ENCODE results near the gene CDIP1. TPM values are rescaled to one million over a fixed set of nuclear protein-coding genes. Genes with fewer than 3 reads are reported as not detected.
A peak's percentile ranks its signal among the peaks of the same experiment; 100 is the strongest.

The CDIP1 gene
- total and polyA plus RNA-seq, 5 experiments from 2014 or later, result 18.2 to 25.5 (median 25.0) TPM

DNA sequence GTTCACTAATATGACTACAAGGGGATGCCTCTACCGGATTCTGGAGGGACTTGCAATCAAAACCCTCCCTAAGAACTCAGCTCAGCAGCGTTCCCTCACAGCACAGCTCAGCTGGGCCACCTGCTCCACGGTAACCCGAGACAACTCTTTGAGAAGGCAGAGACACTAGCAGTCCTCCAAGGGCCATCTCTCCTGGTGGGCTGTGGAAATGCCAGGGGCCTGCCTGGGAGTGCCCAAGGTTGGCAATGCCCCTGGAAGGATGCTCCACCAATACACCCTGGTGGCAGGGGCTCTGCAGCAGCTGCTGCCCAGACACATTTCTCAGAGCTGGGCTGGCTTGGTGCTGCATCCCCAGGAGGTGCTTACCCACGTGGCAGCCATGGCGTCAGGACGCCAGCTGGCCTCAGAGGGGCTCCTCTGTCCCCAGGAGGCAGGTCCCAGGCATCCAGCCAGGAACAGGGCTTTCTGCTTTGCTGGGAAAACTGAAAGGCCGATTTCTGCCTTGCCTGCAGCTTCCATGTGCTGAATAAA lies 16.5 kb downstream of the CDIP1 start:
- H3K27ac Mint-ChIP-seq, result no peak overlapping the region
- no peaks in the 10 kb centered on the region for H3K9me3 Mint-ChIP-seq
- POLR2A ChIA-PET, result interaction anchor here (0.5 kb wide), 1 partner anchor 9 kb away, joined by 3 read pairs; no protein-coding TSS in a partner anchor

GRCh38 chr16:4520913-4521312 lies 17.7 kb downstream of the CDIP1 start:
- Mint-ChIP-seq H3K36me3 (peaks cover 0 to 4% (median 0%) of the 10 kb centered on the region in 3 donors), H3K27me3 (no peaks in the 10 kb centered on the region), H3K9me3 (no peaks in the 10 kb centered on the region), H3K4me3 (no peak overlapping the region), H3K27ac (peak overlapping the region in 2 of 10 donors; percentile 14 to 39), H3K4me1 (peaks cover 19 to 46% (median 32%) of the 10 kb centered on the region in 4 donors)
- DNase-seq, result no peak
- ATAC-seq, result no peak
- POLR2A ChIA-PET, result no interaction called here

More for the DNA sequence above, 16.5 kb downstream of the CDIP1 start:
- peaks cover 0 to 4% (median 0%) of the 10 kb centered on the region in 3 donors for H3K36me3 Mint-ChIP-seq
- DNase-seq (no peak), ATAC-seq (no peak)
- no peaks in the 10 kb centered on the region for H3K27me3 Mint-ChIP-seq
- H3K4me3 Mint-ChIP-seq, result no peak overlapping the region
- peaks cover 19 to 45% (median 30%) of the 10 kb centered on the region in 4 donors for H3K4me1 Mint-ChIP-seq

DNA sequence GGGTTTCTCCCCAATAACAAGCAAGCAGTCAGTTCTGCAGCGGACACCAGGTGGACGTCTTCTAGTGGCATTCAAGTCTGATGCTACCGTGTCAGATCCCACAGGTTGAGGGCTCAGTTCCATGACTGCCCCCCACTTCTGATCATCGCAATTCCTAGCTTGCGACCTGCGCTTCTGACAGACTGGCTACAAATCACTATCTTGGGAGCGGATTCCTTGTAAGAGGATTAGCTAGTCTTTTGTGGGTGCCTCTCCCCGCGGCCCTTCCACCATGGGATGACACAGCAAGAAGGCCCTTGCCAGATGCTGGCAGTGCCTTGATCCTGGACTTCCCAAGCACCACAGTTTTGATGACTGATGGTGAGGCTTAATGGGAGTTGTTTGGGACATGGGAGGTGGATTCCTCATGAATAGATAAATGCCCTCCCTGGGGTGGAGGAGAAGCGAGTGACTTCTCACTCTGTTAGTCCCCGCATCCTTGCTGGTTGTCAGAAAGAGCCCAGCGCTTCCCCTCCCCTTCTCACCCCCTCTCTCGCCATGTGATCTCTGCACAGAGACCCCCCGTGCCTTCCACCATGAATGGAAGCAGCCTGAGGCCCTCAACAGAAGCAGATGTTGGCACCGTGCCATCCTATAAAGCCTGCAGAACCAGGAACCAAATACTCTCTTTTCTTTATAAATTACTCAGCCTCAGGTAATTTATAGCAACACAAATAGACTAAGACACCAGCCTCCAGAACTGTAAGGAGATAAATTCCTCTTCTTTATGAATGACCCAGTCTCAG lies 19.1 kb downstream of the CDIP1 start:
- Mint-ChIP-seq H3K4me1 (peaks cover 28 to 52% (median 45%) of the 10 kb centered on the region in 4 donors), H3K9me3 (no peaks in the 10 kb centered on the region), H3K4me3 (no peak overlapping the region), H3K27ac (peak overlapping the region in 8 of 10 donors; percentile 36 to 85 (median 67)), H3K27me3 (no peaks in the 10 kb centered on the region), H3K36me3 (peaks cover 0 to 8% (median 0%) of the 10 kb centered on the region in 3 donors)
- ATAC-seq (no peak), DNase-seq (no peak)
- POLR2A ChIA-PET, result no interaction called here

DNA sequence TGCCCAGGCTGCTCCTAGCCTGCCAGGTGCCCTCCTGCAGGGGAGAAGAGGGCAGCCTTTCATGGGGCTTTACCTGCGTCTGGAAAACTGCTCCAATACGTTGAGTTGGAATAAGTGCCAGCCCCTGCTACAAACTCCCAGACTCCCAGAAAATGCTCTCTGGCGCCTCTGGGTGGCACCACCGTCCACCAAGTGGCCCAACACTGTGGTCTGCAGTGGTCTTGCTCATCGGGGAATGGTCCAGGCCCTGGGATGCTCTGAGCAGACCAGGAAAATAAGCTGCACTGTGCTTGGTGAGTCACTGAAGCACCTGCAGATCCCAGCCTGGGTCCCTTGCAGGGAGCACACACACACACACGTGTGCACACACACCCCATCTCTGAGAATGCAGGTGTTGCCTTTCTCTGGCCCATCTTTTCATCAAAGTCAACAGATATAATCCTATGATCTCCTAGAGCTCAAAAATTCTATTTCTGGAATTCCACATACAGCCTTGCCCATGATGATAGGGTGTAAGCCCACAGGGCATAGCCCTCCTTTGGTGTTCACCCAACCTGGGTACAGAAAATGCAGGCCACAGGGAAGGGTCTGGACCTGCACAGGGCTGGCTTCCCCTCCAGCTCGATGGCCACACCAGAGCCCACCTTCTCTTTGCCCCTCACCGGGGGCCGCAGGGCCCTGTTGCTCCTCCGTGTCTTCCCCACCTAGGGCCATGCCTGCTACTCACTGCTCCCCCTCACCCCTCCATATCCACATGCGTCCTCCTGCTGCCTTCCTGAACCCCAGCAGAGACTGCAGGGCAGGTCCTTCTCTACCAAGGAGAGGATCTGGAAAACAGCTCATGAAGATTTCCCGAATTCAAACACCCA lies 20.5 kb downstream of the CDIP1 start:
- H3K36me3 Mint-ChIP-seq, result peaks cover 0 to 10% (median 0%) of the 10 kb centered on the region in 3 donors
- peak overlapping the region in 1 of 10 donors; percentile 14 for H3K4me3 Mint-ChIP-seq
- H3K4me1 Mint-ChIP-seq, result peaks cover 25 to 59% (median 47%) of the 10 kb centered on the region in 4 donors
- no peaks in the 10 kb centered on the region for H3K9me3 Mint-ChIP-seq
- peak overlapping the region in 7 of 10 donors; percentile 47 to 81 (median 63) for H3K27ac Mint-ChIP-seq
- POLR2A ChIA-PET, result interaction anchor here (0.6 to 1.7 kb wide), 3 partner anchors 9 to 14 kb away, joined by 3 to 4 read pairs (median 4); no protein-coding TSS in a partner anchor
- DNase-seq (no peak), ATAC-seq (no peak)
- H3K27me3 Mint-ChIP-seq, result no peaks in the 10 kb centered on the region

DNA sequence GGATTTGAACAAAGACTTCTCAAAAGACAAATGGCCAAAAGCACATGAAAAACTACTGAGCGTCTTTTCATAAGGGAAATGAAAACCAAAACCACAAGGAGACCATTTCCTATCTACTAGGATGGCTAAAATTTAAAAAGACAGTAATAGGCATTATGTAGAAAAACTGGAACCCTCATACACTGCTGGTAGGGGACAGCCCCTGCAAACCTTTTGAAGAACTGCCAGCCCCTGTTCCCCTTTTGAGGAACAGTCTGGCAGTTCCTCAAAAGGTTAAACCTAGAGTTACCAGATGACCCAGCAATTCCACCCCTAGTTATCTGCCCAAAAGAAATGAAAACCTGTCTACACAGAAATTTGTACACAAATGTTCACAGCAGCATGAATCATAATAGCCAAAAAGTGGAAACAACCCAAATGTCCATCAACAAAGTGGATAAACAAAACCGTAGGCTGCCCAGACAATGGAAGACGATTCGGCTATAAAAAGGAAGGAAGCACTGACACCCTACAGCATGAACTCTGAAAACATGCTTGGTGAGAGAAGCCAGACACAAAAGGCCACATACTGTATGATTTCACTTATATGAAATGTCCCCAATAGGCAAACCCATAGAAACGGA lies 22.9 kb downstream of the CDIP1 start:
- Mint-ChIP-seq H3K9me3 (no peaks in the 10 kb centered on the region), H3K27ac (peak overlapping the region; percentile 85 to 95 (median 89)), H3K27me3 (no peaks in the 10 kb centered on the region), H3K4me1 (peaks cover 31 to 79% (median 58%) of the 10 kb centered on the region in 4 donors), H3K4me3 (peak overlapping the region; percentile 24 to 75 (median 56)), H3K36me3 (peaks cover 0 to 29% (median 4%) of the 10 kb centered on the region in 3 donors)
- peak; percentile 37 to 44 for ATAC-seq
- POLR2A ChIA-PET, result interaction anchor here (0.5 to 2.0 kb wide), 5 partner anchors 12 to 590 kb away, joined by 3 to 14 read pairs (median 3); partner anchors contain the start of gene CDIP1
- DNase-seq, result no peak

DNA sequence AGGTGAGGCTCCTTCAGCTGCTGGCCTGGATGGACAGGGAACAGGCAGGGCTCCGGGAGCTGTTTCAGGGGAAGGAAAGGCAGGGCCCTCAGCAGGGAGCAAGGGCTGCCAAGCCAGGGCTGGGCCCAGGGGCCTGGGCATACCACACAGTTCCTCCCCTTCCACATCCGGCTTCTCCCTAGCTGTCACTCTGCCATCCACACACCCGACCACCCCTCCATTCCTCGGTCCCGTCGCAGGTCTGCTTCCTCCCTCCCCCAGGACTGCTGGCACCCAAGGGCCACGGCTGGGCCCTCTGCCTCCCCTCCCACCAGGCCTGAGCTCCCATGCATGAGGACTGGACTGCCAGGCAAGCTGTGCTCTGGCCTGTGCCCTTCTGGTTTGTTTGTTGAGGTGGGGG lies 24.0 kb downstream of the CDIP1 start:
- H3K4me1 Mint-ChIP-seq, result peaks cover 31 to 78% (median 55%) of the 10 kb centered on the region in 4 donors
- H3K36me3 Mint-ChIP-seq, result peaks cover 0 to 39% (median 4%) of the 10 kb centered on the region in 3 donors
- peak overlapping the region in 9 of 10 donors; percentile 24 to 75 (median 55) for H3K4me3 Mint-ChIP-seq
- peak overlapping the region; percentile 85 to 95 (median 89) for H3K27ac Mint-ChIP-seq
- POLR2A ChIA-PET, result interaction anchor here (0.6 to 2.0 kb wide), 4 partner anchors 8 to 37 kb away, joined by 3 to 14 read pairs (median 8); partner anchors contain the start of gene CDIP1
- ATAC-seq (peak in 1 of 2 donors; percentile 31), DNase-seq (no peak)
- no peaks in the 10 kb centered on the region for H3K9me3 Mint-ChIP-seq
- H3K27me3 Mint-ChIP-seq, result no peaks in the 10 kb centered on the region

DNA sequence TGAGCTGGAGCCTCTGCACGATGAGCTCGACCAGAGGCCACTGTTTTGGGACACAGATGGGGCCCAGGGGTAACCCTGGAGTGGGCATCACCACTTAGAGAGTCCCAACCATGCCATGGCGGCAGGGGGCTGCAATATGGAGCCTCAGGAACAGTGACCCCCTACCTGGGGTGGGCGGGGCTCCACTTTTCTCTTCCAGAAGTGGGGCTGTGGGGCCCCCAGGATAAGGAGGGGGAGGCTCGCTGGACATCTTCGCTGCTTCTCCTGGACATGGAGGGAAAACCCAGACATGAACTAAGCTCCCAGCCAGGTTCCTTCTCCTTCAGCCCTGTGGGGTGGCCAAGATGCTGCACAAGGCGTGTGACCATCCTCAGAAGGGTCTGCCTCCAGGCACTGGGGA lies 24.7 kb downstream of the CDIP1 start:
- no peaks in the 10 kb centered on the region for H3K27me3 Mint-ChIP-seq
- peak overlapping the region in 1 of 10 donors; percentile 56 for H3K4me3 Mint-ChIP-seq
- ATAC-seq (no peak), DNase-seq (no peak)
- H3K27ac Mint-ChIP-seq, result peak overlapping the region; percentile 14 to 95 (median 86)
- peaks cover 31 to 78% (median 55%) of the 10 kb centered on the region in 4 donors for H3K4me1 Mint-ChIP-seq
- H3K36me3 Mint-ChIP-seq, result peaks cover 0 to 46% (median 4%) of the 10 kb centered on the region in 3 donors
- no peaks in the 10 kb centered on the region for H3K9me3 Mint-ChIP-seq
- POLR2A ChIA-PET, result interaction anchor here (0.6 to 15.5 kb wide), 4 partner anchors 8 to 60 kb away, joined by 3 to 324 read pairs (median 13); partner anchors contain the start of genes CDIP1, HMOX2 and NMRAL1

GRCh38 chr16:4513086-4513860 lies 25.3 kb downstream of the CDIP1 start:
- ATAC-seq (no peak), DNase-seq (no peak)
- POLR2A ChIA-PET, result interaction anchor here (0.6 to 15.5 kb wide), 3 partner anchors 23 to 60 kb away, joined by 3 to 324 read pairs (median 3); partner anchors contain the start of genes HMOX2 and NMRAL1
- peaks cover 0 to 51% (median 4%) of the 10 kb centered on the region in 3 donors for H3K36me3 Mint-ChIP-seq
- peaks cover 27 to 74% (median 49%) of the 10 kb centered on the region in 4 donors for H3K4me1 Mint-ChIP-seq
- no peaks in the 10 kb centered on the region for H3K27me3 Mint-ChIP-seq
- no peaks in the 10 kb centered on the region for H3K9me3 Mint-ChIP-seq
- H3K4me3 Mint-ChIP-seq, result peak overlapping the region in 4 of 10 donors; percentile 15 to 59 (median 42)
- H3K27ac Mint-ChIP-seq, result peak overlapping the region; percentile 14 to 87 (median 80)

DNA sequence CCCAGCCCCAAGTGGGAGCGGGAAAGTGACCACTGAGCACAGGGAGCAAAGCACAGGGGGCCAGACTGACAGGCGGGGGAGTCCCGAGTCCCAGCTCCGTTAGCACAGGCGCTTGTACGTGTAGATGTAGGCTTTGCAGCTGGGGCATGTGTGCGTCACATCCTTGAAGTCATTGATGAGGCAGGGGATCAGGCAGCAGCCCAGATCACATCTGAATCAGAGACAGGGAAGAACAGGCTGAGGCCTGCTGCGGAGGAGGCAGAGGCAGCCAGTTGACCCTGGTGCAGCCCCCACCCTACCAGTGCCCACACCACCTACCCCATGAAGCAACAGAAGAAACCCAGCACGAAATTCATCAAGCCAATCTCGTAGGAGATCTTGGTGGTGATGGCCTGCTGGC lies 26.1 kb downstream of the CDIP1 start:
- ATAC-seq (no peak), DNase-seq (no peak)
- POLR2A ChIA-PET, result interaction anchor here (0.6 to 15.5 kb wide), 2 partner anchors 24 to 37 kb away, joined by 3 to 324 read pairs; partner anchors contain the start of genes HMOX2 and NMRAL1
- H3K9me3 Mint-ChIP-seq, result no peaks in the 10 kb centered on the region
- peak overlapping the region; percentile 29 to 82 (median 73) for H3K27ac Mint-ChIP-seq
- H3K36me3 Mint-ChIP-seq, result peaks cover 0 to 59% (median 10%) of the 10 kb centered on the region in 3 donors
- peaks cover 27 to 69% (median 55%) of the 10 kb centered on the region in 4 donors for H3K4me1 Mint-ChIP-seq
- H3K4me3 Mint-ChIP-seq, result peak overlapping the region in 2 of 10 donors; percentile 14 to 24
- no peaks in the 10 kb centered on the region for H3K27me3 Mint-ChIP-seq

DNA sequence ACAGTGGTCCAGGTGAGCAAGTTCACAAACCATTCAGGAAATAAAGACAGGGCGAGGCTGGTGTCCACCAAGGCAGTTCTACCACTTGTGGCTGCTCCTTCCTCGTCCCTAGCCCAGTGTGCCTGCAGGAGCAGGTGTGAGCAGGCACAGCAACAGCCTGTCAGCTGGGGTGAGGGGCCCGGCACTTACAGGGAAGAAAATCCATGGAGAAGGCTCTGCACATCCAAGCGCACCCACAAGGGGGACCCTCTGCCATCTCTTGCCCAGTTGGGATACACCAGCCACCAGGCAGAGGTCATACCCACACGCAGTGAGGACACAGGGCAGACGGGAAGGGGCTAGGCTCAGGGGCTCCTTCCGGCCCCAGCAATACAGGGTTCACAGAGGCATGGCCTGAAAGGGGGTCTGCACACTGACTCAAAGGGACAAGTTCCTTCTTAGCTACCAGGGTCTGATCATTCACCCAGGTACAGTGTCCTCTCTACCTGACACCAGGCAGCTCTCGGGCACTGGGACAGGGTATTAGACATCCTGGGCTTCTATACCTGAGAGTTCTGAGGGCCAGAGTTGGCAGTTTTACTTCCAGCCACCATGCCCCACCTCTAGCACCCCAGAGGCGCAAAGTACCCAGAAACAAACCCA lies 27.0 kb downstream of the CDIP1 start:
- peaks cover 0 to 68% (median 12%) of the 10 kb centered on the region in 3 donors for H3K36me3 Mint-ChIP-seq
- H3K9me3 Mint-ChIP-seq, result no peaks in the 10 kb centered on the region
- H3K4me1 Mint-ChIP-seq, result peaks cover 27 to 70% (median 60%) of the 10 kb centered on the region in 4 donors
- no peaks in the 10 kb centered on the region for H3K27me3 Mint-ChIP-seq
- DNase-seq (no peak), ATAC-seq (no peak)
- H3K27ac Mint-ChIP-seq, result peak overlapping the region in 8 of 10 donors; percentile 12 to 93 (median 66)
- POLR2A ChIA-PET, result interaction anchor here (15.5 kb wide), 1 partner anchor 36 kb away, joined by 324 read pairs; the partner anchor contains the start of genes HMOX2 and NMRAL1
- H3K4me3 Mint-ChIP-seq, result no peak overlapping the region
